Keratinocyte (primary cell): ENCODE measurements around the gene LIN28B.

Experiments
- EZH2 ChIP-seq: IDR thresholded peaks from one replicate; pipeline ENCODE4 v1.6.1; 2012; ENCODE audit warnings: inconsistent platforms, mild to moderate bottlenecking, low read length, moderate library complexity
- TF ChIP-seq, protein P1 (sequence below), 3 experiments: IDR thresholded peaks in 1 of 3; conservative IDR thresholded peaks in 1 of 3; optimal IDR thresholded peaks in 1 of 3; 2 replicates in 2 of 3; 3 replicates in 1 of 3; pipeline versions ENCODE3 to v1.5.1; 2011; ENCODE audit warnings: low read length in 3 of 3, mild to moderate bottlenecking in 3 of 3, moderate library complexity in 2 of 3, control low read depth in 1 of 3, inconsistent platforms in 1 of 3; ENCODE audit not compliant: insufficient read depth in 2 of 3; ENCODE audit errors: extremely low read depth in 1 of 3

DNA sequence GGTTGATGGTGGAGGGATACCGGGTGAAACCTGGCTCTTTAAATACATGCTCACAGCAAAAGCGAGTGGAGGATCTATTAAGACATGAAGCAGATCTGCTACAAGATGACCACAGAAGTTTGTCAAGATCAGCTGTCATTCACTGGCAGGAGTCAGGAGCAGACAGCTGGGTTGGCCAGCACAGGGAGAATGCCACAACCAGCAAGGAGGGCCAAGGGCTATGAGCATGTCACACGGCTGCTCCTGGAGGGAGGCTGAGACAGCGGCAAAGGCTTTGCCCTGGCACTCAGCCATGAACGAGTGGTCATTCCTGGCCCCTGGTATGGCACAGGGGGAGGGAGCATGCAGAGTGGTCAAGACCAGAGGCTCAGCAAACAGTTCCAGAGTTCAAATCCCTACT, 145.3 kb downstream of the LIN28B start:
- TF ChIP-seq EZH2, result no peak
- TF ChIP-seq, protein P1, sequence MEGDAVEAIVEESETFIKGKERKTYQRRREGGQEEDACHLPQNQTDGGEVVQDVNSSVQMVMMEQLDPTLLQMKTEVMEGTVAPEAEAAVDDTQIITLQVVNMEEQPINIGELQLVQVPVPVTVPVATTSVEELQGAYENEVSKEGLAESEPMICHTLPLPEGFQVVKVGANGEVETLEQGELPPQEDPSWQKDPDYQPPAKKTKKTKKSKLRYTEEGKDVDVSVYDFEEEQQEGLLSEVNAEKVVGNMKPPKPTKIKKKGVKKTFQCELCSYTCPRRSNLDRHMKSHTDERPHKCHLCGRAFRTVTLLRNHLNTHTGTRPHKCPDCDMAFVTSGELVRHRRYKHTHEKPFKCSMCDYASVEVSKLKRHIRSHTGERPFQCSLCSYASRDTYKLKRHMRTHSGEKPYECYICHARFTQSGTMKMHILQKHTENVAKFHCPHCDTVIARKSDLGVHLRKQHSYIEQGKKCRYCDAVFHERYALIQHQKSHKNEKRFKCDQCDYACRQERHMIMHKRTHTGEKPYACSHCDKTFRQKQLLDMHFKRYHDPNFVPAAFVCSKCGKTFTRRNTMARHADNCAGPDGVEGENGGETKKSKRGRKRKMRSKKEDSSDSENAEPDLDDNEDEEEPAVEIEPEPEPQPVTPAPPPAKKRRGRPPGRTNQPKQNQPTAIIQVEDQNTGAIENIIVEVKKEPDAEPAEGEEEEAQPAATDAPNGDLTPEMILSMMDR (optimal IDR thresholded peaks at IDR 0.05 in 1 of 3, IDR thresholded peaks at IDR 0.05 in 1 of 3, conservative IDR thresholded peaks at IDR 0.05 in 1 of 3; ENCODE audit: extremely low read depth in 1 of 3, insufficient read depth in 2 of 3, low read length in 3 of 3), result no peak
